HFFc6 (cell line): ENCODE measurements around the gene SEPTIN1. TPM values are rescaled to one million over a fixed set of nuclear protein-coding genes. Genes with fewer than 3 reads are reported as not detected.
A peak's percentile ranks its signal among the peaks of the same experiment; 100 is the strongest.

Experiments
- DNase-seq: peaks from one replicate; pipeline ENCODE4 v3.0.0-alpha.2; 2018
- H3K27ac Mint-ChIP-seq: 2 replicates; pipeline ENCODE4 v1.8.0; 2020; ENCODE audit warnings: mild to moderate bottlenecking, mixed read lengths
- H3K27me3 Mint-ChIP-seq: 2 replicates; pipeline ENCODE4 v1.8.0; 2021; ENCODE audit warnings: mild to moderate bottlenecking, moderate library complexity, mixed read lengths; ENCODE audit not compliant: insufficient read depth
- H3K36me3 Mint-ChIP-seq: 2 replicates; pipeline ENCODE4 v1.8.0; 2021; ENCODE audit warnings: low read depth, mixed read lengths
- H3K4me1 Mint-ChIP-seq: 2 replicates; pipeline ENCODE4 v1.8.0; 2020; ENCODE audit warnings: low read depth, mixed read lengths
- H3K4me3 Mint-ChIP-seq: 2 replicates; pipeline ENCODE4 v1.8.0; 2020; ENCODE audit warnings: mild to moderate bottlenecking, moderate library complexity, mixed read lengths
- H3K9me3 Mint-ChIP-seq: 2 replicates; pipeline ENCODE4 v1.8.0; 2020; ENCODE audit warnings: mild to moderate bottlenecking, mixed read lengths
- CTCF ChIP-seq: fragments of 200-600 bp; sonication (generic); IDR thresholded peaks from 2 replicates; pipeline ENCODE4 v1.5.0; 2021; ENCODE audit warnings: antibody characterized with exemption, mild to moderate bottlenecking
- long read RNA-seq: library from polyadenylated mRNA; unstranded; transcript quantifications from one replicate; pipeline ENCODE4 v2.0.0, GENCODE V29; 2019
- total RNA-seq, 6 experiments: library from RNA; stranded (reverse); fragmentation: NEBNext Ultra II Directional; extraction: Animal tissue kit (Norgen Biotek cat#: 25700); gene quantifications; 2 replicates in 1 of 6; 3 replicates in 5 of 6; pipeline ENCODE4 v1.2.3, GENCODE V29; 2021

The SEPTIN1 gene
- total RNA-seq, result 1 to 10 TPM; 1.5 to 2.8 (median 1.8) TPM
- long read RNA-seq, partial matches to known transcripts, result 1 of 1 reads
- long read RNA-seq, other reads (novel, unspliced or antisense), result 0 of 1 reads

- H3K27ac Mint-ChIP-seq, result no peak within 1 kb of the TSS
Observed at GRCh38 chr16:30382111-30382881, at the start of gene SEPTIN1. Gene SEPTIN1, minus strand, starts transcription at chr16:30382561. Its CDS starts 19 bp downstream, at chr16:30382542.

GRCh38 chr16:30430428-30430970 lies 48.1 kb upstream of the SEPTIN1 start:
- peak; percentile 62 for TF ChIP-seq CTCF
- H3K36me3 Mint-ChIP-seq, result peaks cover 11% of the 10 kb centered on the region
- H3K27me3 Mint-ChIP-seq, result peaks cover 6% of the 10 kb centered on the region
- no peak for DNase-seq
- H3K4me1 Mint-ChIP-seq, result no peaks in the 10 kb centered on the region
- no peak overlapping the region for H3K27ac Mint-ChIP-seq
- H3K9me3 Mint-ChIP-seq, result no peaks in the 10 kb centered on the region
- H3K4me3 Mint-ChIP-seq, result no peak overlapping the region

More at GRCh38 chr16:30382111-30382881, at the start of gene SEPTIN1:
- no peak for TF ChIP-seq CTCF
- no peaks in the 10 kb centered on the region for H3K9me3 Mint-ChIP-seq
- peaks cover 20% of the 10 kb centered on the region for H3K4me1 Mint-ChIP-seq
- H3K36me3 Mint-ChIP-seq, result peaks cover 5% of the 10 kb centered on the region
- DNase-seq, result no peak
- no peak within 1 kb of the TSS for H3K4me3 Mint-ChIP-seq
- no peaks in the 10 kb centered on the region; the same call in 1 of the 2 replicates for H3K27me3 Mint-ChIP-seq

- TF ChIP-seq CTCF, result peak; percentile 83
- Mint-ChIP-seq H3K4me3 (no peak within 1 kb of the TSS), H3K4me1 (no peaks in the 10 kb centered on the region), H3K27me3 (peaks cover 6% of the 10 kb centered on the region), H3K9me3 (no peaks in the 10 kb centered on the region), H3K36me3 (peaks cover 11% of the 10 kb centered on the region), H3K27ac (no peak within 1 kb of the TSS)
- peak; percentile 98 for DNase-seq
Observed at GRCh38 chr16:30429678-30430427, 47.5 kb upstream of the SEPTIN1 start, which contains the start of gene DCTPP1. Gene DCTPP1, minus strand, starts transcription at chr16:30430030. Its CDS starts 50 bp downstream, at chr16:30429980.

DNA sequence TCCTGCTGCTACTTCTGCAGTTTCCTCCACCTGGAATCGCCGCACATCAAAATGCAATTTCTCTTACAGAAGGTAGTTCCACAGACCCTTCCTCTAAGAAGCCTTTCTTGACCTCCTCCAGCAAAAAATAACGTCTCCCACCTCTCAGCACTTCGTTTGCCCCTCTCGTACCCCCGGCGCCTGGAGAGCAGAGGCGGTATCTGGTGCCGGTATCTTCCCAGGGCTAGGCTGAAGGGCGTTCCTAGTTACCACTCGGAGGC lies 47.0 kb upstream of the SEPTIN1 start:
- Mint-ChIP-seq H3K27ac (no peak overlapping the region), H3K4me3 (no peak overlapping the region), H3K9me3 (no peaks in the 10 kb centered on the region), H3K36me3 (peaks cover 11% of the 10 kb centered on the region), H3K4me1 (no peaks in the 10 kb centered on the region), H3K27me3 (peaks cover 6% of the 10 kb centered on the region)
- no peak for TF ChIP-seq CTCF
- no peak for DNase-seq

DNA sequence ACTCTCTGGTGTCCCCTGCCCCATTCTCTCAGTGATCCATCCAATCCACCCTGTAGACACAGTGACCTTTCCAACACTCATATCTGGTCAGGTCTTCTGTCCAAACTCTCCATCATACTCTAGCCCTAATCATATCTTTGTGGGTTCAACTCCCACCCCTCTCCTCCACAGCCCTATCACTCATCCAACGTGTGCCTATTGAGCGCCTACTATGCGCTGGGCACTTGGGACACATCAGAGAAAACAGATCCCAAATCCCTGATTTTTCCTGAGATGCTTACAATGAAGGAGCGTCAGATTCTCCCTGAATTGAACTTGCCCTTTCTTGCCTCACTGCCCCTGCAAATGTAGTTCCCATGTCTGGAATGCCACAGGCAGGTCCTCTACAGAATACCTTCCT lies 45.7 kb upstream of the SEPTIN1 start:
- H3K27ac Mint-ChIP-seq, result no peak overlapping the region

More for the DNA sequence above, 45.7 kb upstream of the SEPTIN1 start:
- Mint-ChIP-seq H3K4me3 (no peak overlapping the region; the same call in 1 of the 2 replicates), H3K9me3 (no peaks in the 10 kb centered on the region), H3K4me1 (no peaks in the 10 kb centered on the region), H3K36me3 (peaks cover 11% of the 10 kb centered on the region), H3K27me3 (peaks cover 5% of the 10 kb centered on the region)
- DNase-seq, result no peak
- no peak for TF ChIP-seq CTCF
